GM21737 (cell line): Measurements from ENCODE around the gene OR10A4.
"Not testable (repeated sequence)": the region's sequence is repeated elsewhere in the genome, so short reads cannot be mapped to it uniquely, and the experiment has no call there.

Source experiments
- ATAC-seq: cut with Tn5 transposase; IDR thresholded peaks from one replicate; pipeline ENCODE4 v1.9.1; 2021; ENCODE audit warnings: mild to moderate bottlenecking, moderate library complexity; ENCODE audit not compliant: unreplicated experiment

OR10A4 gene

GRCh38 chr11:6894097-6894496 lies 17.7 kb downstream of the OR10A4 start:
- ATAC-seq = no peak

- ATAC-seq = peak; percentile 89
Observed at GRCh38 chr11:6895010-6895409, 18.6 kb downstream of the OR10A4 start.

- ATAC-seq = no peak
Observed at GRCh38 chr11:6898911-6899310, 22.5 kb downstream of the OR10A4 start.

- ATAC-seq = no peak
Observed at GRCh38 chr11:6900327-6900999, 24.0 kb downstream of the OR10A4 start.

GRCh38 chr11:6904804-6905203 lies 28.4 kb downstream of the OR10A4 start:
- ATAC-seq = not testable (repeated sequence)

GRCh38 chr11:6911378-6911777 lies 35.0 kb downstream of the OR10A4 start:
- ATAC-seq = no peak

- ATAC-seq = no peak
Observed at GRCh38 chr11:6911948-6912347, 35.5 kb downstream of the OR10A4 start.

GRCh38 chr11:6919698-6920097 lies 43.3 kb downstream of the OR10A4 start:
- ATAC-seq = no peak

GRCh38 chr11:6920702-6921101 lies 44.3 kb downstream of the OR10A4 start, which contains the start of gene OR2D3:
OR2D3 (plus strand) TSS chr11:6921002; CDS start chr11:6921002, 0 bp downstream.
- no peak for ATAC-seq

GRCh38 chr11:6925007-6925577 lies 48.7 kb downstream of the OR10A4 start:
- no peak for ATAC-seq

- ATAC-seq = peak; percentile 2
Observed at GRCh38 chr11:6925636-6926207, 49.3 kb downstream of the OR10A4 start.

- ATAC-seq = peak; percentile 75
Observed at GRCh38 chr11:6926208-6927029, 50.0 kb downstream of the OR10A4 start, which contains the start of gene ZNF215. ZNF215 (plus strand) TSS chr11:6926426; CDS start chr11:6932273, 5,847 bp downstream.

GRCh38 chr11:6927030-6927617 lies 50.7 kb downstream of the OR10A4 start:
- ATAC-seq = peak; percentile 40
